Stimulated activated CD4-positive, alpha-beta T cell treated with anti-CD3 and anti-CD28 coated beads, Interleukin-2, amount 100 ng/mL, for 4 hours (primary cell): Measurements from ENCODE around the gene ADGRG6.
"Not testable (repeated sequence)": the region's sequence is repeated elsewhere in the genome, so short reads cannot be mapped to it uniquely, and the experiment has no call there.

Experiments
- DNase-seq: peaks from one replicate; pipeline ENCODE4 v3.0.0-alpha.2; 2020; ENCODE audit warnings: low read depth

ADGRG6 gene

DNA sequence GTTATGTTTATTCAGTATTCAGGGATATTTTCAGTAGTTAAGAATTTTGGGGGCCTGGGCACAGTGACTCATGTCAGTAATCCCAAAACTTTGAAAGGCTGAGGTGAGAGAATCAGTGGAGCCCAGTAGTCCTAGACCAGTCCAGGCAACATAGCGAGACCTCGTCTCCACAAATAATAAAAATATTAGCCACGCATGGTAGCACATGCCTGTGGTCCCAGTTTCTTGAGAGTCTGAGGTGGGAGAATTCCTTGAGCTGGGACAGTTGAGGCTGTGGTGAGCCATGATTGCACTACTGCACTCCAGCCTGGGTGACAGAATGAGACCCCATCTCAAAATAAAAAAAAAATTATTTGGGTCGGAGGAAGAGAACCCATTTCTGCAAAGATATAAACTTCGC, 20.3 kb downstream of the ADGRG6 start:
- no peak for DNase-seq

DNA sequence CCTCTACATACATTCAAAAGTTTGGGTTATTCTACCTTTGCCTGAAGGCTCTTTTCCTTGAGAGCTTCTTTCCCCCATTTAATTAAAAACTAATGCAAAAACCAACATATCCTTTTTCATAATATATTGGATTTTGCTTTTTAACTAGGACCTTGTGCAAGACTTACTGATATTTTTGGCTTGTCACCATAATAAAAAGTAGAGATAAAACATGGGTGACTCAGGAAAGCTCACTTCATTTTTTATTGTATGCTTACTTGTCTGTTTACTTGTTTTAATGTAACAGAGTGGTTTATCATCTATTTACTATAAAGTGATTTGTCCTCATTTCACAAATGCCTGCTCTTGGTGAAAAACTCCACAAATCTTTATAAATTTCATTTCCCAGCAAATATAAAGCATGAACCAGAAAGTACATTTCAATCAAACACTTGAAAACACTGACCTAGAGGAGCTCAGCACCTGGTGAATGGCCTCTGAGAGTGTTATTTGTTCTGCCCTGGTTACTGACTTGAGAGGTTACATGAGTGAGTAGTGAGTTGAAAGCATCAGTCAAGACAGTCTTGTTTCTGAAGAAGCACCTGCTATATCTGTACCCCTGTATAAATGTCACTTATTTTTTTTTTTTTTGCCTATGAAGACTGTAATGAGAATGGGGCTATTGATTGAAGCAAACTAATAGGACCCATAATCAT, 20.8 kb downstream of the ADGRG6 start:
- DNase-seq, result no peak

DNA sequence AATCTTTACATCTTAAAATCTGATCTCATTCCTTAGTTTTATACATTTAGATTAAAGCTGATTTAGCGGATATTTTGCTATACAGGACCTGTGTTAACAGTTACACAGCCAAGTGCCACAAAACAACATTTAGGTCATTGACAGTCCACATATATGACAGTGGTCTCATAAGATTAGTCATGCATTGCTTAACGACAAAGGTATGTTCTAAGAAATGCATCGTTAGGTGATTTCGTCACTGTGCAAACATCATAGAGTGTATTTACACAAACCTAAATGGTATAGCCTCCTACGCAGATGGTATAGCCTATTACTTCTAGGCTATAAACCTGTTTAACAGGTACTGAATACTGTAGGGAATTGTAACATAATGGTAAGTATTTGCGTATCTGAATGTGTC, 21.6 kb downstream of the ADGRG6 start:
- no peak for DNase-seq

DNA sequence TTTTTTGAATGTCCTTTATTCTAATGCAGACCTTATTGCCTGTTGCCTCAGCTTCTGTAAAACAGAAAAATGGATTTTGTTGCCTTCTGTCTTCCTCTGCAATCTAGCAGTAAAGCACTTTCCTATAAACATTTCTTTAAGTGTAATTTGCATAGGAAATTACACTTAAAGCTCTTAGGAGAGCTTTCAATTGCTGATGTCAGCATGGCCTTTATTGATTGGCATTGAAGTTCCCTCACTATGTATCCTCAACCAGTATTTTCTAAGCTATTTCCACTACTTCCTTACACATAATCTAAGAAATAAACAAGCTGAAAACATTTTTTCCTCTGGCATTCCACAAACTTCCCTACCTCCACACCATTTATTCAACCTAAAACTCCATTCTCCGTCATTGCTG, 22.3 kb downstream of the ADGRG6 start:
- DNase-seq, result no peak

DNA sequence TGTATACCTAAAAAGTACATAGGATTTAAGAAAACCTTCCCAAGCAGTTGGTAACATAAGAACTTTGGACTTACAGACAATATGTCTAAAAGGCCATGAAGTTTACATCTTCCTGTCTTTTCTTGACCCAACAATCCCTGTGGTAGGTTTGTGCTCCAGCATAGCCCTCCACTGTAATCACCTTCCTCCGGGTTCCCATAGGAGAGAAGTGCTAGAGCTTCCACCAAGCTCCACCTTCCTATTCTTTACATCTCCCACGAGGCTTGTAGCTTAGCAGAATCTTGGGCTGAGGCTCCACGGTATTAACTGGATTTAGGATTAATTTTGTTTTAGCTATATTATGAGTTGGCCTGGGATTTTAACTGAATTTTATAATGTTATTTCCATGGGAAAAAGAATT, 23.3 kb downstream of the ADGRG6 start:
- DNase-seq, result no peak

DNA sequence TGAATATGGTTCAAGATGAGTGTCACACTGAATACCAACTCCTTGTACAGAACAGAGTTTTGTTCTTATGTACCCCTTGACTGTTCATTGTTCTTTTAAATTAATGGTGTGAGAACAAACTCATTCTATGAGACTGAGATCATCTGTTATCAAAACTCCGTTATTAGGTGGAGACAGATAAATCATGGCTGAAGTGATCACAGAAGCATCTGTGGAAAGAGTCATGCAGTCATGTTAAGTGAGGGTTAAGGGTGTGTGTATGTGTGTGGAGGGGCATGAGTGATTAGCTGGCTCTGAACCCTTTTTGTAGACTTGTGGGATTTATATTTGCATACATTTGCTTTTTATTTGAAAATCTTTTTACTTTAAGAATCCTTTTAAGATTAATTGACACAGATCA, 24.7 kb downstream of the ADGRG6 start:
- no peak for DNase-seq

DNA sequence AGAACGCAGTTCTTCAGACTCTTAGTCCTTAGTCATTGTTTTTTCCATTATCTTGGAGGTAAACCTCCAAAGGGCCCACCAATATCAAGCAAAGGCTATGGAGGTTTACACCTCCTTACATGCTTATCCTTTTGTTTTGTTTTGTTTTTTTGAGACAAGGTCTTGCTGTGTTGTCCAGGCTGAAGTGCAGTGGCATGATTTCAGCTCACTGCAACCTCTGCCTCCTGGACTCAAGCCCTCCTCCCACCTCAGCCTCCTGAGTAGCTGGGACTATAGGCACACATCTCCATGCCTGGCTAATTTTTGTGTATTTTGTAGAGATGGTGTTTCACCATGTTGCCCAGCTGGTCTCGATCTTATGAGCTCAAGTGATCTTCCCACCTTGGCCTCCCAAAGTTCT, 26.3 kb downstream of the ADGRG6 start:
- DNase-seq, result no peak

DNA sequence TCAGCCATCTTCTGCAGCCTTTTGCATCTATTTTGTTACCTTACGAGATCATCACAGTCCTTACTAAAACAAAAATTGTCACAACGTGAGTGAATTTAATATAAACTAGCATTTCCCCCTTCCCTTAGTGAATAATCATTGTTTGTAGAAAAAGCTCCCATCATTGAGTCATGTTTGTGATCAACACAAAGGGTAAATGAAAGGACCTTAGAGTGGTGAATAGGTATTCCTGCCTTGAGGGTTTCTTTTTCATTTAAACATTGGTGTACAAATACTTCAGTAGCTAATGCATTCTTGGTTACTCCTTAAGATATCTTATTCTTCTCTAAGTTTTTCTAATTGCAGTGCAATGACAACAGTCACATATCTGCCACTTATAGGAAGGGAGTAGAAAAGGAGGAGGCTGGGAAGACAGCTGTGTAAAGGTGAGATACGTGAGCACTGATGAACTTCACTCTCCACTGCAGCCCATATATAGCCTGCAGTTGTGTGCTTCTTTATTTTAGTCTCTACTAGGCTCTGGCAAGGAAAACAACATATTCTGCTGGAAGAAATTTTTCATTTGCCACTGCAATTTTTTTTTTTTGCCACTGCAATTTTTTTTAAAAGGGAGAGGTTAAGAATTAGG, 27.8 kb downstream of the ADGRG6 start:
- DNase-seq, result no peak

DNA sequence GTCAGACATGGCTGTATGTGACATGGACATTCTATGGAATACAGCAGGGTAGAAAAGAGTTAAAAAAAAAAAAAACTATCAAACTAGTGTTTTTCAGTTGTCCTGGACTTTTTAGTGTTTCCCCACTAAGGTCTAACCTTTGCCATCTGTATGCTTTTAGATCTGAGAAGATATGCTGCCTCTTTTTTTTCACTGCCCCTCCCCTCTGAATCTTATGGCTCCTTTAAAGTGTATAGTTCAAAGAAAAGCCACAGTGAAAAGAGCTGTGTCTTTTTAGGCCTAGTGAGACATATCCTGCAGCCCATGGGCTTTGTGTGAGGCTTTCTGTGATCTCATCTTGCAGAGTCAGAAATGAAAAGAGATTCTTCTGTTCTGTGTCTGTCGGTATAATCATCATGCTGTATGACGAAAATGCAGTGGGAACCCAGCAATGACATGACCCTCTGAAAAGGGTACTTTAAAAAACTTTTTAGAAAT, 29.3 kb downstream of the ADGRG6 start:
- peak; percentile 3 for DNase-seq

DNA sequence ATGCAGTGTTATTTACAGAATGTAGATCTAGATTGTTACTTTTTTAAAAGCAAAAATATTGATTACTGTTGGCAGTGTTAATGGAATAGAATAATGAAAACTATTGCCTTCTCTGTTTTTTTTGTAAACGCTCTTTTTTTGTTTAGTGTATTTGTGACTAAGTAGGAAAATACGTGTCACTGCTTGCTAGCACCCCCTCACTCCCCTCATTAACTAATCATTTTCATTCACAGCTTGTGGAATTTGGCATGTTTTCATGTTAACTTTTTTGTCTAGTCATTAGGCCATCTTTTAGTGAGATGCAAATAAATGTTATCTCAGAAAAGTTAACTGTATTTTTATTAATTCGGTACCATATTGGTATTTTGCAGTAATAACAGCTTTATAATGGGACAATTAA, 29.8 kb downstream of the ADGRG6 start:
- no peak for DNase-seq

DNA sequence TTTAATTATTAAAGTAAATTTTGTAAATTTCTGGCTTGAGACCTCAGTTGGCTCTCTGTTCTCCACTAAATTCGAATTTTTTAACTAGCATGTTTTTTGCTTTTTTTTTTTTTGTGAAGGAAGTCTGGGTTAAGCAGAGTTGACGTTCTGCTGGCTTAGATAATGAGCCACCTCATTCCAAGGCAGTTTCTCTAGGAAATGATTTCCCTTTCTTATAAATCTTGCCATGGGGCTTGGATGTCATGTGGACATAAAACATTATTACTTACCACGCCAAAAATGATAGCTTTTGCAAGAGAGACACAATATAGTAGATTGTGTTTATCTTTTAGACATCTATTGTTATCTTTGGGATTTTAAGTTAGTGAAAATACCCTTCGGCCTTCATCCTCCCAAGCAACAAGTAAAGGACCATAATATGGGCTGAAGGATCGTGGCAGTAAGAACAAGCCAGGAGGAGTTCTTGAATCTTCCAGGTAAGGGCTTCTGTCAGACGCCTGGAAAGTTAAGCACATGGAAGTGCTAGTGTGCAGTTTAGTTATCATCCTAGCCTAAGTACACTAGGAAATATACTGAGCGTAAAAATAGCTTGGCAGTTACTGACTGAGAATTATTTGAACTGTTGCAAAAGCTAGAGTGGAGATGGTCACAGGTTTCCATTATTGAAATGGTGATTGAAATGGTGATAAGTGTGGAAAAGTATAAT, 30.7 kb downstream of the ADGRG6 start:
- no peak for DNase-seq

DNA sequence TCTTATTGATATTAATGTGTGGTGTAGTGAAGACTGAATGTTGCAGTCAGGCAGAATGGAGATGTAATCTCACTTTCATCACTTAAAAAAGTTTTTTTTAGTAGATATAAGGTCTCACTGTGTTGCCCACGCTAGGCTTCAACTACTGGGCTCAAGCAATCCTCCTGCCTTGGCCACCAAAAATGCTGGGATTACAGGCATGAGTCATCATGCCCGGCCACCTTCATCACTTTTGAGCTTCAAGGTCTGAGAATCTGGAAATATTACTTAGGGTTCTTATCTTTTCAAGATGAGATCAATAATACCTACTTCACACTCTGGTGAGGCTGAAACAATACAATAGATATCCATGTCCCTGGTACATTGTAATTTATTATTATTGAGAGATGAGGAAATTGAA, 31.6 kb downstream of the ADGRG6 start:
- DNase-seq, result no peak

DNA sequence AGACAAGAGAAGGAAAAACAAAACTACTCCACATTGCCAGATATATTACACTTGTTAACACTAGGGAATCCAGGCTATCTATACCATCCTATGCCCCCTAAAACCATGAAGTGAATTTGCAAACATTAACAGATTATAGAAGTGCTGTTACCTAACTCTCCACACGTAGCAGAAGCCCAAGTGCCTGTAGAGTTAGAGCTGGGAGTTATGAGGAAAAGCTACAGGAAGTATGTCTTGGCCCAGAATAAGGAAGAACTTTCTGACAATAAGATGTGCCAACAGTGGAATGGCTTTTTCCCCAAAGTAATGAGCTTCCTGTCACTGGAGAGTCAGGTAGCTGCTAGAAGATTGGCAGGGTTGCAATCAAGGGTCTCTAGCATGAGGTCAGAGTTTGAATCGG, 32.5 kb downstream of the ADGRG6 start:
- DNase-seq, result no peak

DNA sequence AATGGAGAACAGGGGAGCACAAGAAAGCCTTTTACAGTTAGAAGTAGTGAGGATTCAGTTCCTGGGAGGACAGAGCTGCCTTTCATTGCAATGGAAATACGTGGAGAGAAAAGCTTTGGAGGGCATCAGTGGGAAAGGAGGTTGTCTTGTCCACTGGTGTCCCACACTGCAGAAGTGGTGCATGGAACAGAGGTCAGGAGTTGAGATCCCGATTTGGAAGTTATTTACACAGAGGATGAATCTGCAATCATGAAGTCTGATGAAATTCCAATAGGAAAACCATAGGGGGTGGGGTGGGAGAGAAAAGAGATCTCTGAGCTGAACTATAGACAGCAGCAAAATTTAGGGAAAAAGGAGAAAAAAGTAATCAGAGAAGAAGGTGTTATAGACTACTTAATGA, 33.6 kb downstream of the ADGRG6 start:
- no peak for DNase-seq

DNA sequence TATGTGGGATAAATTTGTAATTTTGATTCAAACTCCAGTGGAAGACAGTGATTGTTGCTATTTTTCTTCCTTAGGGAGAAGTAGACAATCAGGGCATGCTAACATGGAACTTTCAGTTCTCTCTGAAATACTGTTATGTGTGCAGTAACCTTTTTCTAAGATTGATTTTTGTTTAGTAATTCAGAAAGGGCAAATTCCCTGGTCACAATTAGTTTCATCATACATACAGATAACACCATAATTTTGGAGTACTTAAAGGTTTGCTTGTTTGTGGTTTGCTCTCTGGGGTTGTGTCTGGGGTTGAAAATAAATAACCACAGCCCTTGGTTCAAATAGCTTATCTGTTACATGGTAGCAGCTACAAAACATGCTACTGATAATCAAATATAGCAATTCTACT, 34.4 kb downstream of the ADGRG6 start:
- DNase-seq, result no peak

DNA sequence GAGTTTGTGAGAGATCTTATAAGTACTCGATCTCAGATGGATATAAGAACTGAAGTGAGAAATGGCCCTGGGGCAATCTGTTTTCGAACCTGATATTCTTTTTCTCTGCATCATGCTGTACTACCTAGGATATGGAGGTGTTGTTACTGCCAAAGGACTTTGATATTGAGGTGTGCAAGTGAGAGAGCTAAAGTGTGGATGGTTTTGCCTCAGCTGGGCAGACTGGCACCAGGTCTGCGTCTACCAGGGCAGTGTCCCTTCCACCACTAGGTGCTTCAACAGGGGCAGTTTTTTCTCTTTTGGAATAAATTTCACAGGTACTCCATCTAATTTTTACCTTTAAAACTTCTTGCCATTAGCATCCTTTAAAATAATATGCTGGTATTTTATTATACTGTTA, 35.0 kb downstream of the ADGRG6 start:
- DNase-seq, result no peak

DNA sequence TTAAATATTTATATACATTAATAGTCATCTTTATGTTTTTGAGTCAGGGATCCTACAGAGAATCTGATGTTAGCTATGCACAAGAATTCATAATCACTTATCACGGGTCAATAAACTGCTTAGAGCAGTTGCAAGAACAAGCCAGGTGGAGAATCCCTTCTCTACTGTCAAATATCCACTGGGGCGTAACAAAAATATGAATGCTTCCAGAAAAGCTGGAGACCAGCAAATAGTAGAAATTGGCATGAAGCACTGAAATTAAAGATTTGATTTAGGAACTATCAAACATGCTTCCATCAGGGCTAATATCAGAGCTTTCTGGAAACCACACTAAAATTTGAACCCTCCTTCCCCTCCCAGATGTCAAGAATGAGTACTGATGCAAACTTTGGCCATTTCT, 37.3 kb downstream of the ADGRG6 start:
- DNase-seq, result no peak

DNA sequence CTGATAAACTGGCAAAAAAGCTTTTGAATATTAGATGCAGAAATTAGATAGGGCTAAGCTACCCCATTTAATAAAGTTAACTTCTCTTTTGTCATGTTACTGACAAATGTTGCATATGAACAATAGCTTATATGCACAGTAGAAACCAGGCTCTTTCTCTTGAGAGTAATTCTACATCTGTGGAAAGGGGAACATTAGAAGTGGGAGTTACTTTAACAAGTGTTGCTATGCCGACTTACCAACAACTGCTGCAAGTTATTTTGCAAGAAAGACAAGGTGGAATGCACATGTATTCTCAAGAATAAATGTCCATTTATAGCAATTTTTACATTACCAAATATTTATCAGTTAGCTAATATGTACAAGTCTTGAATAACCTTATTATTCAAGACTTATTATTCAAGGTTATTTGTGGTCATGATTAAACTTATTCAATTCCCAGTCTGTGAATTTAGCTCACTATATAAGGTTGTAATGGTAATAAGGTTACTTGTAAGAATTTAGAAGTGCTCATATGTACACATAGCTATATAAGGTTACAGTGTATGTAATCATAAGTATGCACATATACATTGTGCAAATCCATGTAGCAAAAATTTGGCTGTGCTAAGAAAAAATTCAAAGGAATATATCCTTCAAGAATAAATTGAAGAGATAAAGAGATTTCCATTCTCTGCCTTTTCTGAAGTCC, 38.3 kb downstream of the ADGRG6 start:
- DNase-seq, result no peak

DNA sequence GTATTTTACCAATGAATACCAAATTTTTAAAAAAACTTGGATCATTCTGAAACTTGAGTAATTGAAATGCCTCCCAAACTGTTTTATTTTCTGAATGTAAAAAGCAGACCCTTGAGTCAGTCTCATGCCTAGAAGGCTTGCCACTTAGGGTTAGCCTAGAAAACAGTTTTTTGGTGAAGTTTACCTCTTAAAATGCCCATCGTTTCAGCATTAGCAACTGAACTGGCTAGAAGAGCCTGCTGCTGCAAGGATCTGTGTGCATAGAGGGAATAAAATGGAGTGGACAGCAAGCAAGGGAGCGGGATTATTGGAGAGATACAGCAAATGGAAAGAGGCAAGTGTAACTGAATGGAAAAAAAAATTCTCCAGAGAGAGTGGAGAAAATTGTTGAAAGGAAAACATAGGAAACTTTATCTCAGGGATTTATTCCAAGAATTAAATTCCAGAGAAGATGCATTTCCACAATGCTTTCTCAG, 40.1 kb downstream of the ADGRG6 start:
- no peak for DNase-seq

DNA sequence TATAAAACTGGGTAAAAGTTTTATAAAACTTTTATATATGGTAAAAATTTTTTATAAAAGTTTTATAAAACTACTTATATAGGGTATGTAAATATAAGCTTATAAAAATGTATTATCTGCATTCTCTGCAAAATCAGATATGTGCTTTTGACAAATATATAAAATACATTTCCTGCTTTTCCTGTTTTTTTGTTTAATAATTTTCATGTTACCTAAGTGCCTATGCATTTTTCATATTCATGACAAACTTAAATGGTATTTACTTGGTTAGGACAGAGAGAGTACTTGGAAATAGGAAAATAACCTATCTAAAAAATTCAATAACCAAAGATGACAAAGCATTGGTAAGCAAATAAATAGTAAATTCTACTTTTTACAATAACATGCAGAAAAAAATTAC, 41.2 kb downstream of the ADGRG6 start:
- no peak for DNase-seq

DNA sequence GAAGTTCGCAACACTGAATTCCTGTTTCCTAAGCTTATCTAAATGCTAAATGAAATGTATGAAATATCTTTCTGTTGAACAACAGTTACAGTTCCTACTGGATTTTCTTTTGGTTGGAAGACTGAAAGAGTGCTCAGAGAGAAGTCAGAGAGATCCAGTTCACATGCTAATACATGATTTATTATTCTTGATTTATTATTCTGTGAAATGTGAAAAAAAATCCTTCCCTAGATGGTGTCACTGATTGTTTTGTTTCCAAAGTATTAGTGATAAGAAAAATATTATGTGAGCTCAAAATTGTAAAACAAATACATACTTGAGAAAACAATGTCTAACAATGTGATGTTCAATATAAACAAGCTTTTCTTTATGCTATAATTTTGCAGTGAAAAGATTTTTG, 42.1 kb downstream of the ADGRG6 start:
- no peak for DNase-seq

DNA sequence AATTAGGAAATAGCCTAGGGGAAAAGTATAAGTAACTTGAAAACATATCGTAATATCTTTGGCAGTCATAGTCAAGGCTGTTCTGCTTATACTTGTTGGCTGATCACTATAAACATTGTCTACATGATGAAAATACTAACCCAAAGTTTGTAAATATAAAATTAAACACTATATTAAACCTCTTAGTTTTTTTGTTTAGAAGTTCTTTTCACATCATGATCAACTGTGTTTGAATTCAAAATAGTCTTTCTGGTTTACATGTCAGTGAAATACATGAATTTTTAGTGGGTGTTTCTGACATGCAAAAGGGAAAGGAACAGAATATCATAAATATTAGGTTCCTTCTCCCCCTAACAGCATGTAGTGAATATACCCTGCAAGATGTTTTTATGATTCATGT, 43.5 kb downstream of the ADGRG6 start:
- DNase-seq, result no peak

DNA sequence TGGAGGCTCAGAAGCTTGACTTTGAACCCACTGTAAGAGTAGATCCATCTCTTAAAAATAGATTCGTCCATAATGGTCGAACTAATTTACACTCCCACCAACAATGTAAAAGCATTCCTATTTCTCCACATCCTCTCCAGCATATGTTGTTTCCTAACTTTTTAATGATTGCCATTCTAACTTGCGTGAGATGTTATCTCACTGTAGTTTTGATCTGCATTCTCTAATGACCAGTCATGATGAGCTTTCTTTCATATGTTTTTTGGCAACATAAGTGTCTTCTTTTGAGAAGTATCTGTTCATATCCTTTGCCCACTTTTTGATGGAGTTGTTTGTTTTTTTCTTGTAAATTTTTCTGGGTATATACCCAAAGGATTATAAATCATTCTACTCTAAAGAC, 44.4 kb downstream of the ADGRG6 start:
- not testable (repeated sequence) for DNase-seq
